T-helper 17 cell (primary cell): ENCODE results near the gene LHX5. TPM values are rescaled to one million over a fixed set of nuclear protein-coding genes. Genes with fewer than 3 reads are reported as not detected.

Experiments
- ATAC-seq: fragments of 150-1000 bp; cut with Tn5 transposase; 2 replicates; pipeline ENCODE4 v1.10.0; 2021; ENCODE audit warnings: mild to moderate bottlenecking, moderate library complexity
- DNase-seq, 3 donors: peaks; one replicate each; pipeline versions ENCODE4 v3.0.0 to v3.0.0-alpha.2; 2020 to 2021
- H3K9me3 ChIP-seq: one replicate; pipeline ENCODE4 v1.7.0; 2013; ENCODE audit warnings: low read length, mild to moderate bottlenecking; ENCODE audit not compliant: control insufficient read depth, poor library complexity, severe bottlenecking
- H3K27ac Mint-ChIP-seq: one replicate; pipeline ENCODE4 v1.8.0; 2022; ENCODE audit warnings: mild to moderate bottlenecking, moderate library complexity, mixed read lengths
- H3K27me3 Mint-ChIP-seq: one replicate; pipeline ENCODE4 v1.8.0; 2022; ENCODE audit warnings: mixed read lengths
- H3K36me3 Mint-ChIP-seq: one replicate; pipeline ENCODE4 v1.8.0; 2022; ENCODE audit warnings: low read depth, mixed read lengths
- H3K4me1 Mint-ChIP-seq: one replicate; pipeline ENCODE4 v1.8.0; 2022; ENCODE audit warnings: mild to moderate bottlenecking, mixed read lengths
- H3K4me3 Mint-ChIP-seq: one replicate; pipeline ENCODE4 v1.8.0; 2022; ENCODE audit warnings: mild to moderate bottlenecking, moderate library complexity, mixed read lengths
- total RNA-seq, 4 donors: library from RNA in 2 of 4; stranded (reverse) in 2 of 4; gene quantifications; one replicate each; pipeline ENCODE4 v1.2.3 and lab custom pipeline; 2022 to 2026

The LHX5 gene
- total RNA-seq, 2 donors from 2014 or later: not detected

- DNase-seq: no peak
- H3K27ac Mint-ChIP-seq: no peak overlapping the region
- H3K27me3 Mint-ChIP-seq: peaks cover 47% of the 10 kb centered on the region
- no peak overlapping the region for H3K4me3 Mint-ChIP-seq
- peaks cover 2% of the 10 kb centered on the region for H3K36me3 Mint-ChIP-seq
- ATAC-seq: no peak
- no peaks in the 10 kb centered on the region for H3K9me3 ChIP-seq
- no peaks in the 10 kb centered on the region for H3K4me1 Mint-ChIP-seq
These were observed 16.7 kb upstream of the LHX5 start for GRCh38 chr12:113488322-113488721.

- ATAC-seq (no peak), DNase-seq (no peak)
- no peaks in the 10 kb centered on the region for H3K9me3 ChIP-seq
- Mint-ChIP-seq H3K4me3 (no peak overlapping the region), H3K4me1 (no peaks in the 10 kb centered on the region), H3K27ac (no peak overlapping the region), H3K27me3 (peaks cover 63% of the 10 kb centered on the region), H3K36me3 (peaks cover 2% of the 10 kb centered on the region)
These were observed 15.1 kb upstream of the LHX5 start for GRCh38 chr12:113486722-113487121.

GRCh38 chr12:113485330-113485729, 13.7 kb upstream of the LHX5 start:
- H3K4me3 Mint-ChIP-seq: no peak overlapping the region
- no peaks in the 10 kb centered on the region for H3K4me1 Mint-ChIP-seq
- peaks cover 2% of the 10 kb centered on the region for H3K36me3 Mint-ChIP-seq
- peaks cover 77% of the 10 kb centered on the region for H3K27me3 Mint-ChIP-seq
- ATAC-seq: no peak
- DNase-seq: no peak
- H3K9me3 ChIP-seq: no peaks in the 10 kb centered on the region
- H3K27ac Mint-ChIP-seq: no peak overlapping the region

- Mint-ChIP-seq H3K4me3 (no peak overlapping the region), H3K27me3 (peaks cover 89% of the 10 kb centered on the region), H3K27ac (no peak overlapping the region), H3K36me3 (no peaks in the 10 kb centered on the region), H3K4me1 (no peaks in the 10 kb centered on the region)
- ATAC-seq (no peak), DNase-seq (no peak)
- H3K9me3 ChIP-seq: no peaks in the 10 kb centered on the region
These were observed 10.7 kb upstream of the LHX5 start for GRCh38 chr12:113482334-113482733.

- no peak for DNase-seq
- ATAC-seq: no peak
- peaks cover 82% of the 10 kb centered on the region for H3K27me3 Mint-ChIP-seq
- peak overlapping the region; percentile 64 for H3K27ac Mint-ChIP-seq
- peaks cover 3% of the 10 kb centered on the region for H3K36me3 Mint-ChIP-seq
- H3K9me3 ChIP-seq: no peaks in the 10 kb centered on the region
- peak overlapping the region; percentile 2 for H3K4me3 Mint-ChIP-seq
- H3K4me1 Mint-ChIP-seq: no peaks in the 10 kb centered on the region
These were observed 8.8 kb upstream of the LHX5 start for GRCh38 chr12:113480336-113480971.

GRCh38 chr12:113479590-113480335, 8.1 kb upstream of the LHX5 start:
- Mint-ChIP-seq H3K36me3 (peaks cover 3% of the 10 kb centered on the region), H3K4me3 (peak overlapping the region; percentile 2), H3K27ac (peak overlapping the region; percentile 64)

GRCh38 chr12:113479216-113479589, 7.5 kb upstream of the LHX5 start:
- no peak for ATAC-seq
- no peak overlapping the region for H3K27ac Mint-ChIP-seq
- peaks cover 87% of the 10 kb centered on the region for H3K27me3 Mint-ChIP-seq
- peaks cover 9% of the 10 kb centered on the region for H3K4me1 Mint-ChIP-seq
- no peak for DNase-seq
- no peak overlapping the region for H3K4me3 Mint-ChIP-seq
- no peaks in the 10 kb centered on the region for H3K9me3 ChIP-seq
- H3K36me3 Mint-ChIP-seq: peaks cover 7% of the 10 kb centered on the region

More at GRCh38 chr12:113479590-113480335, 8.1 kb upstream of the LHX5 start:
- peak in 1 of 3 donors; percentile 19 for DNase-seq
- no peak for ATAC-seq
- Mint-ChIP-seq H3K4me1 (peaks cover 4% of the 10 kb centered on the region), H3K27me3 (peaks cover 83% of the 10 kb centered on the region)
- no peaks in the 10 kb centered on the region for H3K9me3 ChIP-seq

GRCh38 chr12:113478351-113479011, 6.8 kb upstream of the LHX5 start:
- DNase-seq (no peak), ATAC-seq (no peak)
- H3K27ac Mint-ChIP-seq: no peak overlapping the region
- H3K9me3 ChIP-seq: no peaks in the 10 kb centered on the region
- H3K4me3 Mint-ChIP-seq: no peak overlapping the region
- H3K36me3 Mint-ChIP-seq: peaks cover 8% of the 10 kb centered on the region
- peaks cover 87% of the 10 kb centered on the region for H3K27me3 Mint-ChIP-seq
- H3K4me1 Mint-ChIP-seq: peaks cover 13% of the 10 kb centered on the region

- Mint-ChIP-seq H3K4me1 (peaks cover 18% of the 10 kb centered on the region), H3K27ac (no peak overlapping the region), H3K27me3 (peaks cover 87% of the 10 kb centered on the region), H3K4me3 (no peak overlapping the region), H3K36me3 (peaks cover 15% of the 10 kb centered on the region)
- ATAC-seq (no peak), DNase-seq (no peak)
- H3K9me3 ChIP-seq: no peaks in the 10 kb centered on the region
These were observed 6.2 kb upstream of the LHX5 start for GRCh38 chr12:113477842-113478215.

GRCh38 chr12:113477171-113477841, 5.6 kb upstream of the LHX5 start:
- DNase-seq (no peak), ATAC-seq (no peak)
- Mint-ChIP-seq H3K4me3 (no peak overlapping the region), H3K27ac (no peak overlapping the region), H3K36me3 (peaks cover 18% of the 10 kb centered on the region), H3K27me3 (peaks cover 87% of the 10 kb centered on the region), H3K4me1 (peaks cover 18% of the 10 kb centered on the region)
- H3K9me3 ChIP-seq: no peaks in the 10 kb centered on the region

- Mint-ChIP-seq H3K4me1 (peaks cover 18% of the 10 kb centered on the region), H3K36me3 (peaks cover 18% of the 10 kb centered on the region), H3K27me3 (peaks cover 82% of the 10 kb centered on the region), H3K27ac (no peak overlapping the region), H3K4me3 (no peak overlapping the region)
- no peaks in the 10 kb centered on the region for H3K9me3 ChIP-seq
- DNase-seq (no peak), ATAC-seq (no peak)
These were observed 4.7 kb upstream of the LHX5 start for GRCh38 chr12:113476176-113476986.

GRCh38 chr12:113475451-113476175, 3.9 kb upstream of the LHX5 start:
- ATAC-seq: no peak
- Mint-ChIP-seq H3K27me3 (peaks cover 80% of the 10 kb centered on the region), H3K36me3 (peaks cover 18% of the 10 kb centered on the region), H3K27ac (no peak overlapping the region), H3K4me1 (peaks cover 21% of the 10 kb centered on the region), H3K4me3 (no peak overlapping the region)
- no peak for DNase-seq
- H3K9me3 ChIP-seq: no peaks in the 10 kb centered on the region
